CD4-positive, alpha-beta T cell treated with Interleukin-17A for 1 hour (primary cell): ENCODE data around the gene TMEM91.
"Not testable (repeated sequence)": the region's sequence is repeated elsewhere in the genome, so short reads cannot be mapped to it uniquely, and the experiment has no call there.

Experiments
- DNase-seq: peaks from one replicate; pipeline ENCODE4 v3.0.0-alpha.2; 2020

TMEM91 gene

GRCh38 chr19:41381536-41381935, 5.2 kb downstream of the TMEM91 start:
- not testable (repeated sequence) for DNase-seq

GRCh38 chr19:41384351-41384750, 8.0 kb downstream of the TMEM91 start:
- DNase-seq, result no peak

GRCh38 chr19:41386442-41386841, 10.1 kb downstream of the TMEM91 start:
- DNase-seq, result no peak

- no peak for DNase-seq
Measured at GRCh38 chr19:41391618-41392017, 15.3 kb downstream of the TMEM91 start.

GRCh38 chr19:41392775-41393174, 16.4 kb downstream of the TMEM91 start:
- no peak for DNase-seq

- no peak for DNase-seq
Measured at GRCh38 chr19:41395355-41395754, 19.0 kb downstream of the TMEM91 start.

- peak; percentile 100 for DNase-seq
Measured at GRCh38 chr19:41397086-41398049, 21.0 kb downstream of the TMEM91 start, which contains the start of the genes BCKDHA and EXOSC5. TSS of gene BCKDHA (plus strand) at chr19:41397818. CDS start at chr19:41397828, 10 bp downstream. TSS of gene EXOSC5 (minus strand) at chr19:41397359. CDS start at chr19:41397328, 31 bp downstream.

GRCh38 chr19:41398050-41398418, 21.7 kb downstream of the TMEM91 start:
- DNase-seq, result no peak

- DNase-seq, result no peak
Measured at GRCh38 chr19:41398598-41398997, 22.3 kb downstream of the TMEM91 start.

GRCh38 chr19:41399091-41399490, 22.8 kb downstream of the TMEM91 start:
- DNase-seq, result no peak

GRCh38 chr19:41399525-41399924, 23.2 kb downstream of the TMEM91 start:
- no peak for DNase-seq

GRCh38 chr19:41401483-41401882, 25.1 kb downstream of the TMEM91 start:
- DNase-seq, result no peak

- DNase-seq, result no peak
Measured at GRCh38 chr19:41402010-41402409, 25.7 kb downstream of the TMEM91 start.

- no peak for DNase-seq
Measured at GRCh38 chr19:41403181-41403970, 27.0 kb downstream of the TMEM91 start.

- no peak for DNase-seq
Measured at GRCh38 chr19:41405776-41406175, 29.4 kb downstream of the TMEM91 start.

GRCh38 chr19:41407271-41407670, 30.9 kb downstream of the TMEM91 start:
- DNase-seq, result no peak

- no peak for DNase-seq
Measured at GRCh38 chr19:41408256-41408655, 31.9 kb downstream of the TMEM91 start.

- DNase-seq, result not testable (repeated sequence)
Measured at GRCh38 chr19:41408846-41409245, 32.5 kb downstream of the TMEM91 start.

GRCh38 chr19:41409288-41409687, 33.0 kb downstream of the TMEM91 start:
- DNase-seq, result no peak

- no peak for DNase-seq
Measured at GRCh38 chr19:41410336-41411054, 34.2 kb downstream of the TMEM91 start.

GRCh38 chr19:41411100-41411967, 35.0 kb downstream of the TMEM91 start:
- no peak for DNase-seq

GRCh38 chr19:41411968-41412265, 35.6 kb downstream of the TMEM91 start:
- no peak for DNase-seq
